ENCODE results near the gene MGAT4A.

- TF ChIP-seq CTCF (IDR thresholded peaks at IDR 0.05) (no peak), POLR2A (IDR thresholded peaks at IDR 0.05) (no peak), POLR2AphosphoS5 (IDR thresholded peaks at IDR 0.05; ENCODE audit: insufficient read depth in 1 of 2, low read depth in 1 of 2) (no peak)
Measured at GRCh38 chr2:98777710-98778109, 46.8 kb upstream of the MGAT4A start.

Measured in vagina (tissue), 2 donors.